GOT3 (cell line): ENCODE data around the gene ERAP2.
"Not testable (repeated sequence)": the region's sequence is repeated elsewhere in the genome, so short reads cannot be mapped to it uniquely, and the experiment has no call there.

Experiments
- DNase-seq: peaks from one replicate; lab custom pipeline; 2025; ENCODE audit warnings: mixed read lengths; lab: John Stamatoyannopoulos, UW

The ERAP2 gene

GRCh38 chr5:96901384-96901783 lies 25.1 kb downstream of the ERAP2 start:
- no peak for DNase-seq

DNA sequence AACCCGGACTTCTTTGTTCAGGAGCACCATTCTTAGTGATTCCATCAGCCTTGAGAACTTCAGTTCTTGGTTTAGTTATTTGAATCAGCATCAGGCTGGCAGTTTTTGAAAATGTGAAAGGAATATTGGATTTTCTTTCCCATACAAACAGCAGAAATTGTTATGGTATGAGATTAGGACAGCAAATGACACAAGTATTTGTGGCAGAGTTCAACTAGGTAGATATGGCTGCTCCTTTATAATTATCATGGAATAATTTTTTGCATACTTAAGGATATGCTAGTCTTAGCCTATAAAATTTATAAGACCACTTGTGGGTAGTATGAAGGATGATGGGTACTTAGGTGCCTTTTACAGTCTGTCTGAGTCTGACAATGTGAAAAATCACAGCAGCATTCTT lies 25.5 kb downstream of the ERAP2 start:
- DNase-seq: no peak

GRCh38 chr5:96902876-96903275 lies 26.6 kb downstream of the ERAP2 start:
- no peak for DNase-seq

- no peak for DNase-seq
Observed at GRCh38 chr5:96903300-96903699, 27.0 kb downstream of the ERAP2 start.

GRCh38 chr5:96904054-96904931 lies 28.0 kb downstream of the ERAP2 start:
- no peak for DNase-seq

GRCh38 chr5:96905864-96906263 lies 29.6 kb downstream of the ERAP2 start:
- no peak for DNase-seq

DNA sequence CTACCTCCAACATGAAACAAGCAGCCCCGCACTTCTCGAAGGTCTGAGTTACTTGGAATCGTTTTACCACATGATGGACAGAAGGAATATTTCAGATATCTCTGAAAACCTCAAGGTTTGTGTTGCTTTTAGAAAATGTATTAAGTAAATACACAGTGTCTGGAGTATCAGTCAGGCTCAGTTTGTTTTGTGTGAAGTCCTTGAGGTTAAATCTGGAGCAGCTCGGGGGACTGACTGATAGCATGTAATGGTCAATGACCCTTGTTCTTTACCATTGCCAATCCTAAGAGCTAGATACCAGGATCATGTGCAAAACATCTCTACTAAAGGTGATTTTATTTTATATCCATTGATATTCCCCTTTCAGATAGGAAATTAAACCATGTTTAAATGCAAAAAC lies 32.7 kb downstream of the ERAP2 start:
- no peak for DNase-seq

DNA sequence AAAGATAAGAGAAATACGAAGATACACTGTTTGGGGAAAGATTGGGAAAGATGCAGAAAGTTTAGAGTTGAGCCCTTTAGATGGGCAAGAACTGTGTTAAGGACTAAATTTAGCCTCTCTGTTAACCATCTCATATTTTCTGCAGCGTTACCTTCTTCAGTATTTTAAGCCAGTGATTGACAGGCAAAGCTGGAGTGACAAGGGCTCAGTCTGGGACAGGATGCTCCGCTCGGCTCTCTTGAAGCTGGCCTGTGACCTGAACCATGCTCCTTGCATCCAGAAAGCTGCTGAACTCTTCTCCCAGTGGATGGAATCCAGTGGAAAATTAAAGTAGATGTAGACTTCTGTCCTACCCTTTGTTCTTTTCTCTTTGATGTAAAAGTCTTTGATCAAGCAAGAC lies 33.1 kb downstream of the ERAP2 start:
- DNase-seq: no peak

DNA sequence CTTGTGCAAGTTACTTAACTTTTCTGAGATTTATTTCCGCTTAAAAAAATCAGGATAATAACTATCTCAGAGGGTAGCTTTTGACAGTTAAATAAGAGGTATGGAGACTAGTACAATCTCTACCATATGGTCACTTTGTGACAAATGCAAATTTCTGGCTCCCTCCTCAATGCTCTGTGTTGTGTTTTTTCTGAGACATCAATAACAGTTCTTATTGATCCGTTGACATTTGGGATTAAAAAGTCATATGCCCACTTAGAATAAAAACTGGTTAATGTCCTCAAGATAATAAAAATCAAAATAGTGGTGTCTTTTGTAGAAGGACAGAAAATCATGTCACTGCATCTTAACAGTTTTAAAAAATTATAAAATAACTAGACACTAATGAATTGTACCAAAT lies 34.8 kb downstream of the ERAP2 start:
- DNase-seq: no peak

DNA sequence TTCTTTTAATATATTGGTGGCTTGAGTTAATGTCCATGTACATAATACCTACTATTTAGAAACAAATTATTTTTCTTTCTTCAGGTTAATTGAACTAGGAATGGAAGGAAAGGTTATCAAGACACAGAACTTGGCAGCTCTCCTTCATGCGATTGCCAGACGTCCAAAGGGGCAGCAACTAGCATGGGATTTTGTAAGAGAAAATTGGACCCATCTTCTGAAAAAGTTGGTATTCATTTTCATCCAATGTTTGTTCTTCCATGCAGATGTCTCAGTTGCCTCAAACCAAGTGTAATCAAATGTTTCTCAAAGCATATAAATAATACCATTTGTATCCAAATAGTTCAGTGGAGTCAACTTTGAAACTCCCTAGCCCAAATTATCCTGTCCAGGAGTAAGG lies 36.9 kb downstream of the ERAP2 start:
- DNase-seq: no peak

GRCh38 chr5:96919754-96920197 lies 43.5 kb downstream of the ERAP2 start:
- no peak for DNase-seq

GRCh38 chr5:96920744-96921355 lies 44.5 kb downstream of the ERAP2 start:
- DNase-seq: no peak

DNA sequence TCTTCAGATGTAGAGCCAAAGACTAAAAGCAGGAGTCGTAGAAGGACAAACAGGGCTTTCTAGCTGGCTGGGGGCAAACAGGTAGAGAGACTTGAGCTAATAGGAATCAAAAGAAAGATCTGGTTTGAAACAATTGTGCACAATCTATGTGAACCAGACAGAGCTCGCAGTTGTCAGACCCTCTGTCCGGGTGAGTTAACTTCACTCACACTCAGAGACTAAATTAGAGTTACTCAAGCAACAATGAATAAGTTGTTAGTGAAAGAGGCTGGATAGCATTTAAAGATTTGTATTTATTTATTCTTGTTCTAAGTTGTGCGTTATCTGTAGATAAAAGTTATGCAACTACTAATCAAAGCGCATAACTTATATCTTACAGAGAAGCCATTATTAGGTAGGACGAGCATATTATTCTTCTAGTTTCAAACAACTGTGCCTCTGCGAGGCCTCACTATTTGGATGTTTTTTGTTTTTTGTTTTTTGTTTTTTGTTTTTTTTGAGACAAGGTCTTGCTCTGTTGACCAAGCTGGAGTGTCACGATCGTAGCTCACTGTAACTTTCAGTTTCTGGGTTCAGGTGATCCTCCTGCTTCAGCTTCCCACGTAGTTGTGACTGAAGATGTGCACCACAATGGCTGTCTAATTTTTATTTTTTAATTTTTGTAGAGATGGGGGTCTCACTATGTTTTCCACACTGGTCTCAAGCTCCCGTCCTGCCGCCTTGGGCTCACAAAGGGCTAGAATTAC lies 46.4 kb downstream of the ERAP2 start:
- no peak for DNase-seq

DNA sequence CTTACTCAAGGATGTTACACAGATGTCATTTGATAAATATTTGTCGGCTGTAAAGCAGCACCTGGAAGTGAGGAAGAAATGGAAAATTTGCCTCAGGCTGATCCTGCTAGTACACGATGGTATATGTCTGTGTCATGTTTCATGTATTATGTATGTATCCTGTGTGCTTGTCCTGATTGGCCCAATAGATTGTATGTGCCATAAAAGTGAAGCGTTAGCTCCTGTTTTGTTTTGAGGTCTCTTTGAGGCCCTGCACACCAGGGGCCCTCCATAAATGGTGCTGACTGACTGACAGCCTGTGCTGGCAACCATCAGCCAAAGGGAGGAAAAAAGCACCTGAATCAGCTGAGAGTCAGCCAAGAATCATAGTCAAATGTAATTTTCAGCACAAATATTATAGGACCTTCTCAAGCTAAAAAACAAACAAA lies 47.7 kb downstream of the ERAP2 start:
- no peak for DNase-seq

GRCh38 chr5:96926276-96926675 lies 50.0 kb downstream of the ERAP2 start:
- no peak for DNase-seq

GRCh38 chr5:96927008-96927407 lies 50.7 kb downstream of the ERAP2 start:
- DNase-seq: no peak

- no peak for DNase-seq
Observed at GRCh38 chr5:96928931-96929708, 52.8 kb downstream of the ERAP2 start.

DNA sequence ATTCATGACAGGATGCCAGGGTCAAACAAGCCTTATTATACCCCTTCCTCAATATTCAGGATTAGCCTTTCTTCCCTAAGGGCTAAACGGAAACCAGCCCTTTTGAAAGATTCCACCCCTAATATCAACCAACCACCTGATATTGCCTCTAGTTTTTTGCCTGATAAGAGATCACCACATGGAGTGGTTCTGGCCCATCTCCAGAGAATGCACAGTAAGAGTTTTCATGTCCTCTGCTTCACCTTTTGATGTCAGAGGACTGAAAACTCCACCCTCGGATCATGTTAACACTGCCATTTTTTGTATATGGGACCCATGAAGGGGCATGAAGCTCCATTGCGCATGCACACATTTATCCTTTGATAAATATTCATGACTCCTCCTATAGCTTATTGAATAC lies 53.8 kb downstream of the ERAP2 start:
- DNase-seq: no peak

DNA sequence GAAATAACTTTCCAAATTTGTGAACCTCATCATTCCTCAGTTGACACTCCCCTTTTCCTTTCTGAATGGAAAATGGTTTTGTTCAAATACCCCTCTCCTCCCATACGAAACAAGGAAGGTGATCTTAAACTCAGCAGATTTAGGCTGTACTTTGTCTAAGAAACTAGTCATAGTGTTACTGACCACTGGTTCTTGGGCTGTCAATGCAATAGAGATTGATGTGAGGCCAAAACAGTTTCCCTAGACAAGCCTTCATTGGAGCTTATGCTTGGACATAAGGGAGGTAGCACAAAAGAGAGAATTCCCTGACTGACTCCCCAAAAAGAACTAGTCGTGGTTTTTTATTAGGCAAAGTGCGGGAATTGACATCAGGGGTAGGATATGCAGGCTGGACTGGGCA lies 54.3 kb downstream of the ERAP2 start:
- DNase-seq: no peak

DNA sequence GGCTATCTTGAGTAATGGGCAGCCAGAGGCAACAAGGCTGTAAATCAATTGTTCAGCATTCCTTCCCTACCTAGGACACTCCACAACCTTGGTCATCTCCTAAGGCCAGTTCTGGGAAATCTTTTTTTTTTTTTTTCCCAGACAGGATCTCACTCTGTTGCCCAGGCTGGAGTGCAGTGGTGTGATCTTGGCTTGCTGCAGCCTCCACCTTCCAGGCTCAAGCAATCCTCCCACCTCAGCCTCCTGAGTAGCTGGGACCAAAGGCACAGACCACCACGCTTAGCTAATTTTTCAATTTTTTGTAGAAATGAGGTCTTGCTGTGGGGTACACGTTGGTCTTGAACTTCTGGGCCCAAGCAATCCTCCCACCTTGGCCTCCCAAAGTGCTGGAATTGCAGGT lies 54.7 kb downstream of the ERAP2 start:
- not testable (repeated sequence) for DNase-seq

DNA sequence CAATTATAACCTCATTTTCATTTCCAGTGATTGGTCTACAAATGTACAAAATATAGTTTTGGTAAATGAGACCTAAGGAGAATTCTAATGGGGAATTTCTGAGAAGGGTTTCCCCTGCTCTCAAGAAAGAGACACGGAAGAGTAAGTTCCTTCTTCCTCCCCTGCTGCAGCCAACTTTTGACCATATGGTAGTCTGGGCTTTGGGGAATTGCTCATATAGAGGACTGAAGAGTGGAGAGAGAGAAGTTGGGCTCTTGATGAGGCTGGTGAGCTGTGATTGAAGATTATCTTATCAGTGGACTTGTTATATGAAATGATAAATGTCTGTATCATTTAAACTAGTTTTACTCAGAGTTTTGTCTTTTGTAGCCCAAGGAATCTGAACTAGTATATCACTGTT lies 55.3 kb downstream of the ERAP2 start:
- no peak for DNase-seq

- no peak for DNase-seq
Observed at GRCh38 chr5:96932026-96932425, 55.7 kb downstream of the ERAP2 start.
